Activated CD4-positive, CD25-positive, alpha-beta regulatory T cell (primary cell): Measurements from ENCODE around the gene SV2C.
"Not testable (repeated sequence)": the region's sequence is repeated elsewhere in the genome, so short reads cannot be mapped to it uniquely, and the experiment has no call there.

Experiments
- DNase-seq, 4 experiments: peaks; one replicate each; lab custom pipeline; 2025; lab: John Stamatoyannopoulos, UW

SV2C gene

DNA sequence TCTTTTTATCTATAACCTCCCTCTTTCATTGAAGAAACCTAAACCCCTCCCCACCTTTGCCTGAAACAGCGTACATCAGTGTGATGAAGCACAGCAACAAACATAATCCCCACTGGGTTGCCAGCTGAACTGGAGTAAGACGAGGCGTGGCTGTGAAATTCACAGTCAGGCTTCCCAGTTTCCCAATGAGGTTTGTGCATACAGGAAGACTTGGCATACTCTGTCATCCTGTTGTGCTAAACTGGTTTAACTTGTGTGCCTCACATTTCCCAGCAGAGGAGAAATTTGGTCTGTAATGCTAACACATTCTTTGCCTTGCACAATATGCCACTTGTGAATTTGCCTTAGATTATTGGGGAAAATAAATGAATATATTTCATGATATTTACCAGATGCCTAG lies 121.5 kb downstream of the SV2C start:
- DNase-seq: no peak

DNA sequence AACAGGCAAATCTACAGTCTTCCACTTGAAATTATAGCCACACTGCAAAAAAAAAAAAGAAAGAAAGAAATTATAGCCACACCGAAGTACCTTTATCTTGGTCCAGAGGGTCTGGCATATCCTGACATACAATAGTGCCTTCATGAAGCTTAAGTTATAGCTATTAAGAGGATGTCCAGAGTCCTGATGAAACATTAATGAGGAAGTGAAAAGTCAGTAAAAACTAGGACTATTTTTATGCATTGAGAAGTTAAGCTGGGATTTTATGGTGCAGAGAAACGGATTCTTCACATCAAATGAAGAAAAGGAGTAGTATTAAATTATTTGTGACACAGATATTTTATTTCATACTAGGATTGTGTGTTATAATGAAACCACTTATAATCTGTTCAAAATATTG lies 123.9 kb downstream of the SV2C start:
- DNase-seq: no peak

DNA sequence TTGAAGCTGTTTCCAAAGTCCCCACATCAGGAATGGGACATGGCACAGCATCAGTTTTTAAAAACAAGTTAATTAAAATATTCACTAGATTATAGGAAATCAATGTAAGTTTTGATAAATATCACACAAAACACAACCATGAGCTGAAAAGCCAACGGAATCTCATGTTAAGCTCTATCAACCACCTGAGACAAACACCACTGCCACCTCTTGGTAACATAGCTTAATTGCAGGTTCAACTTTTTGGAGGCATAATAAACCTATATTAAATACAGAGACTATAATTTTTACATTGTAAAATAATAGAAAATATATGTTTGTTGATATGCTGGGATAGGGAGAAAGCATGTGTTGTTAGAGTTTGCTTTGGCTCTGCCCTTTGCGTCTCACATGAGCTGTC lies 126.1 kb downstream of the SV2C start:
- DNase-seq: no peak

DNA sequence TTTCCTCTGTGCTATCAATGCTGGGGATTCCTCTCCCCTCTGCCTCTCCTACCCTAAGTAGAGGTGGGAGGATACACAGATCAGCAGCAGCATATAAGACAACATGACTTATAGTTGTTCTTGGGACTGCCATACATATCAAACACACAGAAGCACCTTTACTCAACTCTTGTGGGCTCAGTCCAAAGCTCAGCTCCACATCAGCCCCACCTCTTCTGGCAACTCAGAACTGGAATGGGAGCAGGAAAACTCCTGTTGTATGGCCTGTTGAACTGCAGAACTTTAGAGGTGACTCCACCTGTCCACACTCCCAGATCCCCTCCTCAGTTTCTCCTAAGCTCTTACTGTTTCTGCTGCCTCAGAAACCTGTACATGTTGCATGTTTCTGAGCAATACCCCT lies 127.8 kb downstream of the SV2C start:
- no peak for DNase-seq

DNA sequence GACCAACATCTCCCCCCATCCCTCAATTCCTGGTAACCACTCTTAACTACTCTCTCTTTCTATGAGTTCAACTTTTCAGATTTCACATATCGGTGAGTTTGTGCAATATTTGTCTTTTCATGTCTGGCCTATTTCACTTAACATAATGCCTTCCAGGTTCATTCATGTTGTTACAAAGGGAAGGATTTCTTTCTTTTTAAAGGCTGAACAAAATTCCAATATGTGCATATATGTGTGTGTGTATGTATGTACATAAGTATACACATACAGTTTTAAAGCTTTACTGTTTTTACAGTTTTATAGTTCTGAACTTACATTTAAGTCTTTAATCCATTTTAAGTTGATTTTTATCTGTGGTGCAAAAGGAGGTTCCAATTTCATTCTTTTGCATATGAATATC lies 130.7 kb downstream of the SV2C start:
- DNase-seq: no peak

DNA sequence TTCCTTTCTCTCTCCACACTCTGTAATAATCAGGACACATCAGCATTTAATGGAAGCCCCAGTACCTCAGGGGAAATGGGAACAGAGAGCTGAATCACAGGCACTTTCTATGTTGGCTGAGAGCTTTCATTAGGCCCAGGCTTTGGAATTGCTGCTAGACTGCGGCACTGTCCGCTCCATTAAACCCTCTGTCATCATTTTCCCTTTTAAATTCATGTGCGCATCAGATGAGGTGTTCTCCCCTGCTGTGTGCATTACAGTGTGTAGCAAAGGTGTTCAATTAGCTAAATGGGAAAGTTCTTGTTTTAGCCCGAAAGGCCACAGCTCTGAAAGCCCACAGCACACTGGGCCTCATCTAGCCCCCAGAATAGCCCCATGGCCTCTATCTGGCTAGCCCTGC lies 133.6 kb downstream of the SV2C start:
- no peak for DNase-seq

DNA sequence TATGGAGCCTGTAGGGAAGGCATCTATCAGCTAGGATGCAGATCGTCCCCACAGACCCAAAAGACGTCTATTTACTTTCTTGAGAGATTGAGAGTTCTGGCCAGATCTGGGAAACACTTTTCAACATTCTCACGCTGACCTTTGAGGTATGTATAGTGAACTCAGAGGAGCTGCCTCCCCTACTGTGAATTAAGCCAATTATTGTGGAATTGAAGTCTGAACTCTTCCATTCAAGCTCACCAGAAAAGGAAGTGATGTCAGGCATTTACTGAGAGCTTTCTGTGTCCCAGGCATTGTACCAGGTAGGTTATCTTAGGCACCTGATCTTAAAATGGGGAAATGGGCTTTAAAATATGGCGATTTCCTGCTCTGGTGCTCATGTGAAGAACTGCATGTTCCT lies 136.5 kb downstream of the SV2C start:
- no peak for DNase-seq

DNA sequence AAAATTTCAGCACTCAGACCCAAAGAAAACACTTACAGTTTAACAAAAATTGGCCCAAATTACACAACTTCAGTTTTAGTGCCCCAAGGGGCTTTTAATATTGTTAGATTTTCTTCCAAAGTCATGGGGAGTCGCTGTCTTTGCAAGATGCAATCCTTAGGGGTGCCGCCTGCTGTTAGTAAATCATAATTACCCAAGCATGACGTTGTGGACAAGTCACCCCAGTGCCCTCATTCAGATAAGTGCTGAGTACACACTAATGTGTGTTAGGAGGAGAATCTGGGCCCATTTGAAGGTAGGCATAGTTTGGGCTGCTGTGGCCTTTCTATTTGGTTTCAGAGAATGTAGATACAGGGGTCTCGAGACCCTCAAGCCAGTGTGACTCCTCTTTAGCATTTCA lies 138.1 kb downstream of the SV2C start:
- DNase-seq: no peak

DNA sequence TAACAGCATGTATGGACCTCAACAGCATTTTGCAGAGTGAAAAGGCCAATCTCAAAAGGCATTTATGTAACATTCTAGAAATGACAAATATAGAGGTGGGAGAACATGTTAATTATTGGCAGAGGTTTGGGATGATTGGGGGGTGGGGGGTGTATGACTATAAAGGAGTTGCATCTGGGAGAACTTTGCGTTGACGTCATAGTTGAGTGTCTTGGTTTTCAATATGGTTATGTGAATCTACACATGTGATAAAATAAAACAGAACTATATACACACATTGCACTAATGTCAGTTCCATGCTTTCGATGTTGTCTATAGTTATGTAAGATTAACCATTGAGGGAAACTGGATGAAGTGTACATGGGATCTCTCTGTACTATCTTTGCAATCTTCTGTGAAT lies 139.1 kb downstream of the SV2C start:
- DNase-seq: no peak

DNA sequence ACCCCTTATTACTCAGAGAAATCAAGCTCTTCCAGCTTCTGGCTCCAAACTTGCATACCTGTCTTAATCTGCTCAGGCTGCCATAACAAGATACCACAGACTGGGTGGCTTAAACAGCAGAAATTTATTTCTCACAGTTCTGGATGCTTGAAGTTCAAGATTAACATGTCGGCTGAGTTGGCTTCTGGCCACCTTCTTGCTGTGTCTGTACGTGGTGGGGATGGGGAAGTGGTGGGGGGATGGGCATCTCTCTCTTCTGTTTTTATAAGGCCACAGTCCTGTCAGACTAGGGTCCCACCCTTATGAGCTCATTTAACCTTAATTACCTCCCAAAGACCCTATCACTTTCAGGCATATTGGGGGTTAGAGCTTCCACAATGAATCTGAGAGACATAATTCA lies 140.5 kb downstream of the SV2C start:
- DNase-seq: no peak

DNA sequence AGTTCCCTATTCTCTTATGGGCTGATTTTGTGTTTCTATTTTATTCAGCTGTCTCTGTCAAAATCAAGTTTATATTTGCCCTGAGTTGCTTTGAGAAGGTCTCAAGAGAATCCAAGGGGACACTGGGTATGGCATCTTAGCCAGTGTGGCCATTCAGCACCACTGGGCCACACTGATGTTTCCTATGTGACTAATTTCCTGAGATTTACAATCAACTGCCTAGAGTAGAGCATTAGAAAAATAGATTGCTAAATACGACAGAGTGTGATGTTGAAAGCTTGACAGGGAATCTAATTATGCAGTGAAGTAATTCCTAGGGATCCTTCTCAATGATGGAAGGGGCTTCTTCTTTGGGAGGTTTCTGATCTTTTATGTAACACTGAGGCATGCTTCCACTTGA lies 141.7 kb downstream of the SV2C start:
- DNase-seq: no peak

DNA sequence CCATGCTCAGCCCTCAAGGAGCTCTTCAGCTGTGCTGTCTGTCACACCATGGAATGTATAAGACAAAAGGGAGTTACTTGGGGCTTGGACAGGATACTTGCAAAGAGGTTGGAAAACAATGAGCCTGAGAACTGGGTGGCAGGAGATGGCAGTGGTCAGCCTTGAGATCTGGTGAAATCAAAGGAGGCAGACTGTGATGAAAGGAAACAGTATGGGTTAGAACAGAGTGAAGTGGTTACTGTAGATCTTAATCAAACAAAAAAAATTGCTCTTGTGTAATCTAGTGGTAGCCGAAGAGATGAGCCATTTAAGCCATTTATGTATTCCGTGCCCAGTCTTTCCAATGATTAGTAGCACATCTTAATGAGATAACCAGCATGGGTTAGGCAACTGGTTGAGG lies 142.2 kb downstream of the SV2C start:
- no peak for DNase-seq

DNA sequence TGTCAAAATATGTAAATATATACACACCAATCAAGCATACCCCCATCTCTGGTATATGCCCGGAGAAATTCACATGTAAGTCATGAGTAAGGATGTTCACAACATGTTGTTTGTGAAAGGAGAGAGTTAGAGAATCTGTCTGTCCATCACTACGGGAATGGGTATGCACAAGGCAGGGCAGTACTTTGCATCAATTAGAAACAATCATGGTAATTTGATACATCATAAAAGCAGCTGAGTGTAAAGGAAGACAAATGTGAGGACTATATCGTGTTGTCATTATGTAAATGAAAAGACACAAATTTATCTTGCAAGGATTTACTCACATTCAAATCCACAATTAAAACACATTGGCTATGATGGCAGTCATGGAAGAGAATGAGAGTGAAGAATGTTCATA lies 146.7 kb downstream of the SV2C start:
- DNase-seq: no peak

DNA sequence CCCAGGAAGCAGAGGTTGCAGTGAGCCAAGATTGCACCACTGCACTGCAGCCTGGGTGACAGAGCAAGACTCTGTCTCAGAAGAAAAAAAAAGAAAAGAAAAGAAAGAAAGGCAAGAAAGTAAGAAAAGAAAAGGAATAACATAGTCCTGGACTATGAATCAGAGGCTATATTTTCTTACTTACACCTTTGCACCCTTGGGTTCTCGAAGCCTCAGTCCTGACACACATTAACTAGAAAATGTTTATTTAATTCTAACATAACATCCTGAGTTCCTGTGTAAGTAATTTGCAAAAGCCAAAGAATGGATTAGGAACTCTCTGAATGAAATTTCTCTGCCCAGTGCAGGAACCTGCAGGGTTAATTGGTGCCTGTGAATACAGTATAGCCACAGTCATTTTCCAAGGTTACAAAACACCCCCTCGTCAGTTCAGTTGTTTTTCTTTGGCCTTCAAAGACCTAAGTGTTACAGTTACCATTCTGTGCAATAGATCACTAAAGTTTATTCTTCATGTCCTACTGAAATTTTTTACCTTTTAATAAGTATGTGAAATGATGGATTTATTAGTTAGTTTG lies 147.6 kb downstream of the SV2C start:
- DNase-seq: no peak

DNA sequence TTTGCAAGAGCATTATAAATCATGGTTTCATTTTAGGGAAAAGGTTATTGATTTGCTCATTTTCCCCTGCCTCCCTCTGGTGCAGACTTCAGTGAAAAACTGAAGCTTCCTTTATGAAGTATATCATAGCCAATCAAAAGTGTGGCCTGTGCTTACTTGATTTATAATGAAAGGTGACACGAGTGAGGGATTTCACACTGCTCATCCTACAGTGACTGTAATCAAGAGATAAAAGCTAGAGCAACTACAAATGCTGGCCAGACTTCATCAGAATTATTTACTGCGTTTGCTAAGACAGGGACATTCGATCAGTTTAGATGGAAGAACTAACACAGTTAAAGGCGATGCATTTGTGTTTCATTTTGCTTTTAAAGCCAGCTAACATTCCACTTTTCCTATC lies 151.5 kb downstream of the SV2C start:
- DNase-seq: no peak

DNA sequence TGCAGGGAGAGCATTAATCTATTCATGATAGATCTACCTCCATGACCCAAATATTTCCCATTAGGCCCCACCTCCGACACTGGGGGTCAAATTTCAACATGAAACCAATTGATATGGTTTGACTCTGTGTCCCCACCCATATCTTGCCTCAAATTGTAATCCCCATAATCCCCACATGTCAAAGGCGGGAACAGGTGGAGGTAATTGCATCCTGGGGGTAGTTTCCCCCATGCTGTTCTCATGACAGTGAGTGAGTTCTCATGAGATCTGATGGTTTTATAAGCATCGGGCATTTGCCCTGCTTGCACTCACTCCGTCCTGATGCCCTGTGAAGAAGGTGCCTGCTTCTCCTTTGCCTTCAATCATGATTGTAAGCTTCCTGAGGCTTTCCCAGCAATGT lies 153.5 kb downstream of the SV2C start:
- DNase-seq: no peak

DNA sequence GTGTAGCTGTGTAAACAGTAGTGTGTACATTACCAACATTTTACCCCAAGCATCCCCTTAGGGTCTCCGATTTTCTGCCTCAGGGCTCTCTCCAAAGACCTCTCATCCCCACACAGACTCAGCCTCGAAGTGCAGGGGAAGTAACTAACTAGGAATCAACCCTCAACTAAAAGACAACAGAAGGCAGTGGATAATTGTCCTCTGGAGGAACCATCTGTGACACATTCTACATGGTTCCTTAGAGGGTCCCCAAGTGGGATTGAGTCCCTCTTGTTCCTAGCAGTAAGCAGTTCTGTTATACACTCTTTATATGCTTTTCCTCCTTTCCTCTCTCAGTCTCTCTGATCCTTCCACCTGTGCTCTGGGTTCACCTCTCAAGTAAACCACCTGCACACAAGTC lies 157.2 kb downstream of the SV2C start:
- DNase-seq: no peak

DNA sequence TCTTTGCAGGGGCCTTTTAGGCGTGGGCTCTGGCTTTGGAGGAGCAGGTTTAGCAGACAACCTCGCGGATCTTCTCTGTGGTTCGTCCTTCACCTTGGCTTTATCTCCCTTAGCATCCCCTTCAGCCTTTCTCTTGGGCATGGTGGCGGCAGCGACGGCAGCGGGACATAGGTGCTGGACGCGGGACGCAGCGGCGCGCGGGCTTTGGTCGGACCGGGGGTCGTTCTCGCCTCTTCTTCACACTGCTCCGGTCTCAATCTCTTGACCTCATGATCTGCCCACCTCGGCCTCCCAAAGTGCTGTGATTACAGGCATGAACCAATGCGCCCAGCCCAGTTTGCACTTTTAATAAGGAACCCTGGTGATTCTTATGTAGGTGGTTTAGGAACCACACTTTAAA lies 159.0 kb downstream of the SV2C start:
- not testable (repeated sequence) for DNase-seq

DNA sequence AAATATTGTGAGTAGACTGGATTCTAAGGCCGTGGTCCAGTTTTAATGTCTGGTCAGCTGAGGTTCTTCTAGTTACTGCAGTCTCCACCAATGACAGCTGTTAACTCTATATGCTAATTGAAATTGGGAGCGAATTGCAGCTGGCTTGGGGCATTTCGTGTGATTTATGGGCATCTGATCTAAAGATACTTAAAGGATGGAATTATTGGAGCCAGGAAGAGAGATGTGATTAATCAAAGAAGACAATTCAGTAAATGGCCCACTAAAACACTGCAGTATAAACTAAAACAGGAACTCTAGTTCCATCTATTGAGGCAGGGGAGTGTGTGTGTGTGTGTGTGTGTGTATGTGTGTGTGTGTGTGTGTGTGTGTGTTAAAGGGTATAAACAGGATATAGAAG lies 162.4 kb downstream of the SV2C start:
- DNase-seq: no peak

DNA sequence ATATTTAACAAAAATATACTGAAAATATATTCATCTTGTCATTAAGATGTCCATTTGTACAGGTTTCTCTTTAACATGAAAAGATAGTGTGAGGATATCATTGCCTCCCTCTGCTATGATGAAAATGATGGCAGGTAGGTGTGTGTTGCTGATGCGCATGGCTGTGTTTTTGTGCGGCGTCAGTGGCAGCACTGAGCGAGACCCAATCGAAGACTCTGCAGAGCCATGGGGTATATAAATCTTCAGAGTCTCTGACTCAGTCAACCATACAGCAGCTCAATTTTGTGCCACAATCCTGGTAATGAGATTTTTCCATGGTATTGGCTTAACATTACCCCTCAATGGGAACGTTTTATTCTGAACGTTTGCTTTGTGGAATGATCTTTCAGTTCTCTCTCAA lies 166.4 kb downstream of the SV2C start:
- DNase-seq: no peak

DNA sequence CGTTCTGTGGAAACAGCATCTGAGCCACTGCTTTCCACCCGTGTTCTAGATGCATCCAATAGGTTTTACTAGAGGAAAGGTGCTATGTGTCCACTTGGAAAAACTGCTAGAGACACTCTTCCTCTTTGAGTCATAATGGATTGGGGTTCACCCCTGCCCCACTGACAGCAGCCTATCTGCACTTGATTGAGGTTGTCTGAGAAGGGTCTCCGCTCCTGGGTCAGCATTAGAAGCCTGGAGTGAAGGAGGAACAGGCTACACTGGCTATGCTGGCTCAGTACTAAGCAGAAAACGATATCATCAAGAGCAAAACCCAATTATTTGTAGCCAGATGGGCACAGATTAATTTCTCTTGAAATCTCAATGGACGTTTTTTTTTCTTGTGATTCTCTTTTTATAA lies 167.3 kb downstream of the SV2C start:
- no peak for DNase-seq

DNA sequence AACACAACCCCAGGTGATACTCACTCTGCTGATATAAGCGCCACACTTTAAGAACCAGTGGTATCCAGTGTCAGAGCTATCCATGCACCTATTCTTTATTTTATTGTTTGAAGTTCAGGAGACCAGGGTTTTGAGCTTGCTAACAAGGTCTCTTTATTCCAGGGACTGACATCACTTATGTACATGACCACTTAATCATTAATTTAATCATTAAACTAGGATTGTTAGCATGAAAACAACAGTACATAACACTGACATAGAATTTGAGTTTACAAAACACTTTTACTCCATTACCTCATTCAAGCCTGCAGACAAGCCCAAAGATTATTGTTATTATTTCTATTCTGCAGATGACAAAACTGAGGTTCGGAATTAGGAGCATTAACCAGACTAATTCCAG lies 168.5 kb downstream of the SV2C start:
- no peak for DNase-seq

DNA sequence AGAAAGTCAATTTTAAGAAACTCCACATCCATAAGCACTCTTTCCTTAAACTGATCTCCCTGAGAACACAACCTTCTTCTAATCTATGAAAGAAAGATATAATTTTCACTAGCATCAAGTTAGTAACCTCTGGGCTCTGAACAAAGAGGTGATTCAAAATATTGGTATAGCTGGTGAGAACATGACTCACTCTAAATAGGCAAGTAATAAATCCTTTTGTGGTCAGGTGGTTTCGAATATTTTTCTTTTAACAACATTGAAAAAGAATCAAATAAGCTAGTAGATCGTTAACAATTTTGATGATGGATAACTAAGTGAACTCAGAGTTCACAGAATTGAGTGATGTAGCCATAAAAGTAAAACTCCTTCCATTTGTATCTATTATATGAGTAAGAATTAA lies 169.3 kb downstream of the SV2C start:
- DNase-seq: no peak

DNA sequence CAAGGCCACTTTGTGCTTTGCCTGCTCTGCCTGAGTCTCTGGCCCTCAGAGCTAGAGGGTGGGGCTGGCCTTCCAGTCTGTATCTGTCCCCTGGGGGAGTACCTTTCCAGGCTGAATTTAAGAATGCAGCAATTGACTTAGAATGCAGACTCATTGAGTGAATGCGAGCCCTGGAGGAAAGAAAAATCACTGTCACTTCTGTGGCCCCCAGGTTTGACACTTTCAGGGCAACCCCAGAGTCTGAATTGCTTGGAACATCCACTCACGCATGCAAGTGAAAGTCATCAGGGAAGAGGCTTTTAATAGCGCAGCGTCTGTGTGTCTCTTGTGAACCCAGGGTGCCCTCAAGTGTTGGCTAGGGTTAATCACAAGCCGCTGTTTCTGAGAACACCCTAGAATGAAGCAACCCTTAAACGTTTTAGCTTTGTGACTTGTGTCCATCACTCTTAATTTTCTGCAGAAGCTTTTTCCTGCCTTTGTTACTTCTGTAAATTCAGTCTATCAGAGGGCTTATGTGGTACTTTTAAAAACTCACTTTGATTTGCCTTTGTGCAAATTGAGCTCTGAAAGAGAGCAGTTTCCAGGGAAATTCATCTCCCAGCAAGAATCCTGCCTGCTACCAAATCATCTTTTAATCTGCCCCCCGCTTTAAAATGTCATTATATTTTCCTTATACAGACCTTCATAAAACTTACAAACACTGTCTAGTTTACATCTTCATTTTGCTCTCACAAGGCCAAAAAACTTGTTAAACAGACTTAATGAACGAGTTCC lies 173.1 kb downstream of the SV2C start:
- peak in 3 of 4 experiments; percentile 14 to 16 (median 15) for DNase-seq
